Measurements from ENCODE around the gene BMP15. TPM values are rescaled to one million over a fixed set of nuclear protein-coding genes. Genes with fewer than 3 reads are reported as not detected.

The BMP15 gene
- total RNA-seq = not detected in 2 replicates

DNA sequence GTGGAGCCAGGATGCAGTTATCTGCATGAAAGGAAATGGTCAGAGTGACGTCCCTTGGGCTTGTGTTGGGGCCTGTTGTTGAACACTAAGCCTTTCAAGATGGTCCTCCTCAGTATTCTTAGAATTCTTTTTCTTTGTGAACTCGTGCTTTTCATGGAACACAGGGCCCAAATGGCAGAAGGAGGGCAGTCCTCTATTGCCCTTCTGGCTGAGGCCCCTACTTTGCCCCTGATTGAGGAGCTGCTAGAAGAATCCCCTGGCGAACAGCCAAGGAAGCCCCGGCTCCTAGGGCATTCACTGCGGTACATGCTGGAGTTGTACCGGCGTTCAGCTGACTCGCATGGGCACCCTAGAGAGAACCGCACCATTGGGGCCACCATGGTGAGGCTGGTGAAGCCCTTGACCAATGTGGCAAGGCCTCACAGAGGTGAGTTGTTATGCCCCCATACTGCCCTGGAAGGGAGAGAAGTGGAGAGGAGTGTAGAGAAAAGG lies at the start of gene BMP15:
TSS of gene BMP15 (plus strand) at position 51 of the 492 bp plus-strand sequence. CDS start at position 100, 49 bp downstream.

Other genes starting within 250 kb of the BMP15 start
- 2.0 and 2.3 TPM in 2 replicates for gene SHROOM4, start 96.5 kb upstream of the BMP15 start, total RNA-seq